GM12872 (cell line): ENCODE results near the gene PPP2R2B.

Experiments
- CTCF ChIP-seq: IDR thresholded peaks from 3 replicates; pipeline ENCODE4 v1.5.1; 2011; ENCODE audit warnings: low read depth, mild to moderate bottlenecking, low read length, moderate library complexity; ENCODE audit not compliant: insufficient read depth

Gene PPP2R2B

GRCh38 chr5:146720107-146720506 lies 158.4 kb downstream of the PPP2R2B start:
- no peak for TF ChIP-seq CTCF

- TF ChIP-seq CTCF, result no peak
Observed at GRCh38 chr5:146719179-146719578, 159.4 kb downstream of the PPP2R2B start.

GRCh38 chr5:146718609-146719008 lies 159.9 kb downstream of the PPP2R2B start:
- no peak for TF ChIP-seq CTCF

GRCh38 chr5:146717951-146718350 lies 160.6 kb downstream of the PPP2R2B start:
- TF ChIP-seq CTCF, result no peak

GRCh38 chr5:146716636-146717035 lies 161.9 kb downstream of the PPP2R2B start:
- TF ChIP-seq CTCF, result no peak

- TF ChIP-seq CTCF, result no peak
Observed at GRCh38 chr5:146710348-146710747, 168.2 kb downstream of the PPP2R2B start.

GRCh38 chr5:146707316-146707715 lies 171.2 kb downstream of the PPP2R2B start:
- no peak for TF ChIP-seq CTCF

- no peak for TF ChIP-seq CTCF
Observed at GRCh38 chr5:146706321-146706972, 172.1 kb downstream of the PPP2R2B start.
